ENCODE measurements around the gene ZNF345.

GRCh38 chr19:36894849-36895383, 44.2 kb downstream of the ZNF345 start:
- TF ChIP-seq, protein P1, sequence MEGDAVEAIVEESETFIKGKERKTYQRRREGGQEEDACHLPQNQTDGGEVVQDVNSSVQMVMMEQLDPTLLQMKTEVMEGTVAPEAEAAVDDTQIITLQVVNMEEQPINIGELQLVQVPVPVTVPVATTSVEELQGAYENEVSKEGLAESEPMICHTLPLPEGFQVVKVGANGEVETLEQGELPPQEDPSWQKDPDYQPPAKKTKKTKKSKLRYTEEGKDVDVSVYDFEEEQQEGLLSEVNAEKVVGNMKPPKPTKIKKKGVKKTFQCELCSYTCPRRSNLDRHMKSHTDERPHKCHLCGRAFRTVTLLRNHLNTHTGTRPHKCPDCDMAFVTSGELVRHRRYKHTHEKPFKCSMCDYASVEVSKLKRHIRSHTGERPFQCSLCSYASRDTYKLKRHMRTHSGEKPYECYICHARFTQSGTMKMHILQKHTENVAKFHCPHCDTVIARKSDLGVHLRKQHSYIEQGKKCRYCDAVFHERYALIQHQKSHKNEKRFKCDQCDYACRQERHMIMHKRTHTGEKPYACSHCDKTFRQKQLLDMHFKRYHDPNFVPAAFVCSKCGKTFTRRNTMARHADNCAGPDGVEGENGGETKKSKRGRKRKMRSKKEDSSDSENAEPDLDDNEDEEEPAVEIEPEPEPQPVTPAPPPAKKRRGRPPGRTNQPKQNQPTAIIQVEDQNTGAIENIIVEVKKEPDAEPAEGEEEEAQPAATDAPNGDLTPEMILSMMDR (conservative IDR thresholded peaks at IDR 0.05; ENCODE audit: low read depth, low read length): no peak
- no peak for TF ChIP-seq ELK1 (IDR thresholded peaks at IDR 0.05; ENCODE audit: borderline replicate concordance, low read depth, low read length)
